ENCODE data around the gene EIF2B2.

EIF2B2 gene

DNA sequence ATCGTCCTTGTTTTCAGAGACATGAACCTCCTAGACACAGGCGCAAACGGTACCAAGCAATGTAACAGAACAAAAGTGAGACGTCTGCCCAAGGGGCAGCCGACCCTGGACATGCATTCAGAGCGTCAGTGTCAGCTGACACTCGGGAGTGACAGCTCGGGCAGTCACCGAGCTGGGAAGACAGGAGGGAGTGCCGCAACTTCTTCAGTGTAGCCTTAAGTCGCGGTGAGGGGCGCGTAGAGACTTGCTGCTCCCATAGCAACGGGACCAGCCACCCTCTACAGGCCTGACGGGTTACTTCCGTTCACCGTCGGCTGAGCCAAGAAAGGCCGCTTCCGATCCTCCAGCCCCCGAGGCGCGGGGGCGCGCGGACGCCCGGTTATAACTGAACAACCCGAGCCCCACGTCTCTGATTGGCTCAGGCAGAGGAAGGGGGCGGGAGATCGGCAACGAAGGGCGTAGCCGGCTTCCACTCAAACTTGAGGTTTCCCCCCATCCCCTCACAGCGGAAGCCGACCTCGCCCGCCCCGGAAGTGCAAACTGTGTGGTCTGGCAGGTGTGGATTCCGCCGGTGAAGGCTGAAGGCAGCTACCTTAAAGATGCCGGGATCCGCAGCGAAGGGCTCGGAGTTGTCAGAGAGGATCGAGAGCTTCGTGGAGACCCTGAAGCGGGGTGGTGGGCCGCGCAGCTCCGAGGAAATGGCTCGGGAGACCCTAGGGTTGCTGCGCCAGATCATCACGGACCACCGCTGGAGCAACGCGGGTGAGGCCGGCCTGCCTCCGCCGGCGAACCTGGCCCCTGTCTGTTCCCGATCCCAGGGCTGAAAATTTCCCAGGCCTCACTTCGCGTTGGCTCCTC is at the start of gene EIF2B2:
EIF2B2 (plus strand) TSS at position 530 of the 858 bp plus-strand sequence; CDS start at position 600, 70 bp downstream.
- peak; percentile 82 for DNase-seq

- no peak for DNase-seq
These were observed 49.0 kb upstream of the EIF2B2 start for GRCh38 chr14:74953686-74954085.

DNA sequence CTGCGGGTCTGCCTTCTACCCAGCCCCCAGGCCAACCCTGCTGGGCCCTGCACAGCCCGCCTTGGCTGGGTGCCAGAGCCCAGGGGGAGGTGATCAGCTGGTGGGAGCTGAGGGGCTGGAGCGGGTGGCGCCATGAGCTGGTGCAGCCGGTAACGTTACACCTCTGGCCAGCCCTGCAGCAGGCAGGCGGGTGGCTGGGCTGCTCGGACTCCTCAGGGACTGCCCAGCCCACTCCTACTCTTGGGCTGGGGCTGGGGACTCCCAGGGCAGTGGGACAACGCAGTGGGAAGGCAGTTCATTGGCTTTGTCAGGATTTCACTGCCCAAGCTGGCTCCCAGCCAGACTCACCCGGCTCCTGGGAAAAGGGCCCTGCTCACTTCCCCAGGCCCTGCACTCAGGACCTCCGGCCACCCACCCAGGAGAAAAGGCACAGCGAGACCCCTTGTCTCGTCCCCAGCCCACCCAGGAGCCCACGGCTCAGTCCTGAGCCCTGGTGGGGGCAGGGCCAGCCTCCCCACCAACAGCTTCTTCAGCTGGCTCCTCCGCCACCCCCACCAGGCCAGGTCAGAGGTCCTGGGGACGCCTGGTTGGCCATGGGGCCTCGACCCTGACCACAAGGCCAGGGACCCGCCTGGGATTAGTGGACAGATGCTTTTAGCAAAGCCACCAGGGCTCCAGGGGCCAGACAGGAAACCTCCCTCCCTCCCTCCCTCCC is 48.3 kb upstream of the EIF2B2 start:
- no peak for DNase-seq

GRCh38 chr14:74954947-74955228 is 47.8 kb upstream of the EIF2B2 start:
- DNase-seq = no peak

DNA sequence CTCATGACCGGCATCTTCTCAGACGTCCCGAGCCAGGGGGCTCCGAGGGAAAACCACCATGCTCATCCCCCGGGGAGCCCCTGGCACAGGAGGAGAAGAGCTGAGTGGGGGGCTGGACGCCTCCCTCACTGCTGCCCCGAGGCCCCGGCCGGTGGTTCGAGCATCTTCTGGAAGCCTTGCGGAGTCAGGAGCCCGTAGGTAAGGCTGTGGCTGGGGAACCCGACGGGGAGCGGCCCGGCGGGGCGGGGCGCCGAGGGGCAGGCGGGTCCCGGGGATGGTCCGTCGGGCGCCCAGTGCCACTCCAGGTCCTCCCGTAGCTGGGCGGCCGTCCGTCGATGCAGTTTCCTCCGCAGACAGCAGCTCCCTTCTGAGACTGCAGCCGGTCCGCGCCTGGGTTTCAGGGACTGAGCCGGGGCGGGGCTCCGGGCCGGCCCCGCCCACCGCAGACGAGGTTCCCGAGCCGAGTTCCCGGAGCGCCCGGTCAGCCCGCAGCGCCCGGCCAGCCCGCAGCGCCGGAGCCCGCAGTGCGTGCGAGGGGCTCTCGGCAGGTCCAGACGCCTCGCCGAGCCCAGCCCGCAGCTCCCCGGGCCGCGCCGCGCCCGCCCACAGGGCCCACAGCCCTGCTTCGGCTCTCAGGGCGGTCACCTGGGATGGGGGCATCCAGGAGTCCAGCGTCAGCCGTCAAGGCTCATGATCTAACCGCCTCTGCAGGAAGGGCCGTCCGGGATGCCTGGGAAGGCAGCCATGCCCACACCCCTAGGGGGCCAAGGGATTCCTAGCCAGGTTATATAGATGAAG is 47.3 kb upstream of the EIF2B2 start, which contains the start of gene PGF:
PGF (minus strand) TSS at position 369 of the 798 bp plus-strand sequence; CDS start at position 14, 355 bp downstream.
- DNase-seq = no peak

GRCh38 chr14:74956027-74956279 is 46.8 kb upstream of the EIF2B2 start:
- no peak for DNase-seq

GRCh38 chr14:74956280-74957072 is 46.2 kb upstream of the EIF2B2 start:
- DNase-seq = no peak

- no peak for DNase-seq
These were observed 43.0 kb upstream of the EIF2B2 start for GRCh38 chr14:74959596-74960180.

GRCh38 chr14:74960736-74961135 is 42.0 kb upstream of the EIF2B2 start:
- no peak for DNase-seq

DNA sequence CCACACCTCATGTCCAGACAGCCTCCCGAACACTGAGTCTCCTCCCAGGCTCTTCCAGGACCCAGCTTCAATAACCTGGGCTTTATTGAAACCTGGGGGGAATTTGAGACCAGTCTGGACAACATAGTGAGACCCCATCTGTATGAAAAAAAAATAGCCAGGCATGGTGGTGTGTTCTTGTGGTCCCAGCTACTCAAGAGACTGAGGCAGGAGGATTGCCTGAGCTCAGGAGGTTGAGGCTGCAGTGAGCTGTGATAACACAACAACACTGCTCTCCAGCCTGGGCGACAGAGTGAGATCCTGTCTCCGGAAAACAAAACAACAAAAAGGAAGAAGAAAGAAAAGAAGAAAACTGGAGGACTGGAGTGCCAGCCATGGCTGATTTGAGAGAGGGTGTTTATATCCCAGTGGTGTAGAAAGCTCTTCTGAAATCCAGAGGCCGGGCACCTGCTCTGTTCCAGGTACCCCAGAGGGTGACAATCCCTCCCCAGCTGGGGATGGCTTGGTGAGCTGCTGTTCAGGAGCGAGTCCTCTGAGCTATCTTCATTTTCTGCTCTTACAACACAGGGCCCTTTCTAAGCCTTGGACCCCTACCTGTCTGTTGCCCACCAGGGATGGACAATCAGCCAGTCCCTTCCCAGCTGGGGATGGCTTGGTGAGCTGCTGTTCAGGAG is 41.3 kb upstream of the EIF2B2 start:
- no peak for DNase-seq

- DNase-seq = no peak
These were observed 40.7 kb upstream of the EIF2B2 start for GRCh38 chr14:74962046-74962445.

GRCh38 chr14:74962493-74962892 is 40.2 kb upstream of the EIF2B2 start:
- DNase-seq = no peak

GRCh38 chr14:74963178-74963704 is 39.5 kb upstream of the EIF2B2 start:
- no peak for DNase-seq

- DNase-seq = no peak
These were observed 38.9 kb upstream of the EIF2B2 start for GRCh38 chr14:74963705-74964271.

DNA sequence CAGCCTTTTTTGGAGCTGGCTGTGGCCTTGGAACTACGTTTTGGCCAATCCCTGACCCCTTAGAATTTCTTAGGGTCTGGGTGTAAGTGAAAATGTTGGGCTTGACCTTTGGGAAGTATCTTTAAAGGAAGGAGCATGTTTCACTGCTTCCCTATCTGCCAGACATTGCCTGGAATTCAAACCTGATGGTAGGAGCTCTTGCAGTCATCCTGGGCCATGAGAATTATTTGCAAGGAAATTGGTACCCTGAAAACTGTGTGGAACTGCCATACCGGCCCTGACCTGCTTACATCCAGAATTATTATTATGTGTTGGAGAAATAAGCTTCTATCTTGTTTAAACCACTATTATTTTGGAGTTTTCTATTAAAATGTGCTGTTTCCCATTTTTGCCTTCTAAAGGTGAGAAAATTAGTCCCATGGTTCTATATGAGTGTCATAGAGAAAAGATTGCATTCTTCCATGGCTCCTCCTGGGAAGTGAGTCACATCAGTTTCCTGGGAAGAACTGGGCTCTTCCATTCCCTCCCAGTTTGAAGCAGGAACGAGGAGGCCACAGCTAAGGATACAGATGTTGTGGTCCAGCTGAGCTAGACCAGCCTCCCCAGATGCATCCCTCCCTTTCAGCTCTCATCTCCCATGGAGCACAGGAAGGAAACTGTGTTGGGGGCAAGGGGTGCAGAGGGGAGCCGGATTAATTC is 37.8 kb upstream of the EIF2B2 start:
- no peak for DNase-seq

DNA sequence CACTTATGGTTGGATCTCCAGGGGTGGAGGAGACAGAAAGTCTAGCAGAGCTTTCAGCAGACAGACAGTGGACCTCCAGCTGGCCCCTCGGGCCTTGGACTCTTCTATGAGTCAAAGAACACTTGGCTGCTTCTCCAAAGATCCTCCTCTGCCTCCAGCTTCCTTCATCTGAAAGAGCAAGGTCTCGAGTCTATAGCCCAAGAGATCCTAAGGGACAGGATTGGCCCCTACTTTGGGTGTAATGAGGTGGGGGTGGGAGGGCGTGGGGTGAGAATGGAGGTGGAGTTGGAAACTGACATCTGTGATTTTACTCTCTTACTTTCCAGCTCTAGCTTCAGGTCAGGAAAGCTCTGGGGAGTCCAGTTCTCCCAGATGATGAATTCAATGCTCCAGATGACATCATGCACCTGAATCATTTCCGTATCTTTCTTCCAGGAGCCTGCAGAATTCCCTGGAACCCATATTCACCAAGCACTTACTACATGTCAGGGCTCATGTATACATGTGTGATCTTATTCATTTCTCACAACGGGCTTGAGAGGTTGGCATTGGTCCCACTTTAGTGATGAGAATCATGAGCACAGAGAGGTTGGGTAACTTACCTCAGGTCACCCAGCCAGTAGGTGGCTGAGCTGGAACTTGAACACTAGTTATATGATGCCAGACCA is 37.1 kb upstream of the EIF2B2 start:
- no peak for DNase-seq

DNA sequence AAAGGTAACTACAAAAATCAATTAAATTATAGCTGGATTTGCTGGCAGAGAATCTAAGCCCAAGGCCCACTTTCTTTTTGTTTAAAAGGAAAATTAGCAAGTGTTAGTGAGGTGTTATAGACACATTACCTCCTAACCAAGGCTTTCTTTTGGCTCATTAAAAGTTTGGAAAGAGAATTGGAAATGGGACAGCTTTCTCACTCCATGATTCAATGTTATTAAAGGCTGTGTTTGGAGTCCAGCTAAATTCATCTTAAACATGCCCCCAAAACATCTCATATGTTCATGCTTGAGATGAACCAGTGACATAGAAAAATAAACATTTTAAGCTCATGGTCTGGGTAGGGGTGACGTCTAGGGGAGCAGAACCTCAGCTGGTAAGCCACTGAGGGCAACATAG is 33.9 kb upstream of the EIF2B2 start:
- DNase-seq = no peak

- no peak for DNase-seq
These were observed 29.6 kb upstream of the EIF2B2 start for GRCh38 chr14:74973003-74973653.

- no peak for DNase-seq
These were observed 28.8 kb upstream of the EIF2B2 start for GRCh38 chr14:74973905-74974363.

Data from NCI-H2029 (cell line).